Measurements from ENCODE around the gene PRAMEF1.

GRCh38 chr1:12778907-12779306, 12.3 kb upstream of the PRAMEF1 start:
- TF ChIP-seq CTCF (IDR thresholded peaks at IDR 0.05; ENCODE audit: low read depth, low read length), result no peak
- no peak for TF ChIP-seq EZH2phosphoT487 (IDR thresholded peaks at IDR 0.05; ENCODE audit: low read depth)

All from OCI-LY3 (cell line).